ENCODE results near the gene BATF2.
"Not testable (repeated sequence)": the region's sequence is repeated elsewhere in the genome, so short reads cannot be mapped to it uniquely, and the experiment has no call there.

BATF2 gene

GRCh38 chr11:64996710-64997380 is at the start of gene BATF2:
BATF2 (minus strand) TSS chr11:64996971; CDS start chr11:64996914, 57 bp downstream.
- no peak for DNase-seq (ENCODE audit: extremely low read depth in 1 of 2, low read depth in 1 of 2)

- DNase-seq (ENCODE audit: extremely low read depth in 1 of 2, low read depth in 1 of 2), result no peak
Observed at GRCh38 chr11:65045728-65046127, 49.0 kb upstream of the BATF2 start.

- no peak for DNase-seq (ENCODE audit: extremely low read depth in 1 of 2, low read depth in 1 of 2)
Observed at GRCh38 chr11:65045061-65045460, 48.3 kb upstream of the BATF2 start.

DNA sequence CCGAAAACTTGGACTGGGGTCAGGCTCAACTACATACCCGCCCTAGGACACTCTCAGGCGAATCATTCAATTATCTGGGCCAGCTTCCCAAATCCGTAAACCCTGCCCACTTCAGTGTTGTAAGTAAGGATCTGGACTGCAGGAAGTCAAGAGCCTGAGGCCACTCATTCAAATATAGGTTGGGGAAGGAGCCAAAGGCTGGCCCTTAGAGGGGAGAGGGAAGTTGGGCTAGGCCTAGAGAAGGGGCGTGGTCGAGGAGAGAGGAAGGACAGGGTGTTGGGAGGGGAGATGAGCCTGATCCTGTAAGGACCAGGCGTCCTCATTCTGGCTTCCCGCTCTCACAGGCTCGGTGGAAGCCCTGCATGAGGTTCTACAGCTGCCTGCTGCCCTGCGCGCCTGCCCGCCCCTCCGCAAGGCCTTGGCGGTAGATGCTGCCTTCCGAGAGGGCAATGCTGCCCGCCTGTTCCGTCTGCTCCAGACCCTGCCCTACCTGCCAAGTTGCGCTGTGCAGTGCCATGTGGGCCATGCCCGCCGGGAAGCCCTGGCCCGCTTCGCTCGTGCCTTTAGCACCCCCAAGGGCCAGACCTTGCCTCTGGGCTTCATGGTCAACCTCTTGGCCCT is 47.2 kb upstream of the BATF2 start:
- DNase-seq (ENCODE audit: extremely low read depth in 1 of 2, low read depth in 1 of 2), result no peak

- no peak for DNase-seq (ENCODE audit: extremely low read depth in 1 of 2, low read depth in 1 of 2)
Observed at GRCh38 chr11:65042891-65043290, 46.1 kb upstream of the BATF2 start.

DNA sequence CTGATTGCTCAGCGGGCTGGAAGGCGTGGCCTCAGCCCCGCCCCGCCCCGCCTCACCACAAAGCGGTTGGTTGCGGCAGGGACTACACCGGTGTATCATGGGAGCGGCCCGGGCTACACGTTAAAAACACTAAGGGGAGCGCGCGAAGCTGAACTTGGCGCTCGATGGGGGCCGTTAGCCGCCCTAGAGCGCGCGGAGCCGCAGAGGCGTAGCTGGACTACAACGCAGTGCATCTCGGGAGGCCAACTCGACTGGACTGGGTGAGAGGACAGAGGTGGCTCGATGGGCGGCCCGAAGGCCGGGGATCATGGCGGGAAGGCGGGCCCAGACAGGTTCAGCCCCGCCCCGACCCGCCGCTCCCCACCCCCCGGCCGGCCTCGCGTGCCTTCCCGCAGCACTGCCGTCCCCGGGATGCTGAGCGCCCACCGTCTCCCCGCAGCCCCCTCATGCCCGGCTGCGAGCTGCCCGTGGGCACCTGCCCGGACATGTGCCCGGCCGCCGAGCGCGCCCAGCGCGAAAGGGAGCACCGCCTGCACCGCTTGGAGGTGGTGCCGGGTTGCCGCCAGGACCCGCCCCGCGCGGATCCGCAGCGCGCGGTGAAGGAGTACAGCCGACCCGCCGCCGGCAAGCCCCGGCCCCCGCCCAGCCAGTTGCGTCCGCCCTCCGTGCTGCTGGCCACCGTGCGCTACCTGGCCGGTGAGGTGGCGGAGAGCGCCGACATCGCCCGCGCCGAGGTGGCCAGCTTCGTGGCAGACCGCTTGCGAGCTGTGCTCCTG is 44.3 kb upstream of the BATF2 start, which contains the start of gene SAC3D1:
Gene SAC3D1 (plus strand): TSS at position 364 of the 776 bp plus-strand sequence. CDS start 83 bp downstream, at position 447.
- DNase-seq (ENCODE audit: extremely low read depth in 1 of 2, low read depth in 1 of 2), result peak; percentile 53 to 72

- DNase-seq (ENCODE audit: extremely low read depth in 1 of 2, low read depth in 1 of 2), result no peak
Observed at GRCh38 chr11:65040520-65040846, 43.7 kb upstream of the BATF2 start.

DNA sequence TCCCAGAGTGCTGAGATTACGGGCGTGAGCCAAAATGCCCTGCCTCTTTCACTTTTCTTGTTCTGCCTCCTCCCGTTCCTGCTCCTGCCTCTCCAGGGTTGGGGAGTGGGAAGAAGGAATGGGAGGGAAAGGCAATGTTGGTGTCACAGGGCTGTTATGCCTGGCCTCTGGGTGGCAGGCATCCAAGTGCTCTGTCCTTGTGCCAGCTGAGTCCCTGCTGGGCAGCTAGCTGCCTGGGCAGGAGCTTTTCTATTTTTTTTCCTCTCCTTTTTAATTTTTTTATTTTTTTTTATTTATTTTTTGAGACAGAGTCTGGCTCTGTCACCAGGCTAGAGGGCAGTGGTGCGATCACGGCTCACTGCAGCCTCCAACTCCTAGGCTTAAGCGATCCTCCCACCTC is 40.2 kb upstream of the BATF2 start:
- no peak for DNase-seq (ENCODE audit: extremely low read depth in 1 of 2, low read depth in 1 of 2)

GRCh38 chr11:65035579-65035978 is 38.8 kb upstream of the BATF2 start:
- no peak for DNase-seq (ENCODE audit: extremely low read depth in 1 of 2, low read depth in 1 of 2)

DNA sequence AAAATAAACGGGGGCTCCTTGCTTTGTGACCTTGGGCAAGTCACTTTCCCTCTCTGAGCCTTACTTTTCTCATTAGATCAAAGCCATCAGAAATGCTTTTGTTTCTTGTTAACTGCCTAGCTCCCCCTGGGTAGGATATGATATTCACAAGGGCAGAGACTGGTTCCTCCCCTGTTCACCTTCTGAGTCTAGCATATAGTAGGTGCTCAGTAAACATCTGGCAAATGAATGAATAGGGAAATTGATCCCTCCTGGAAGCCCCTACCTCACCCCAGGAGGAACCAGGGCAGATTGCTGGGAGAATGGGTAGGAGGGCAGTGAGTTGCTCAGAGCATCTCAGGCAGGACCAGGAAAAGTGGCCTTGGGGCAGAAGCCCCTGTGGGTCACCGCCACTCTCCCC is 37.7 kb upstream of the BATF2 start:
- DNase-seq (ENCODE audit: extremely low read depth in 1 of 2, low read depth in 1 of 2), result no peak

DNA sequence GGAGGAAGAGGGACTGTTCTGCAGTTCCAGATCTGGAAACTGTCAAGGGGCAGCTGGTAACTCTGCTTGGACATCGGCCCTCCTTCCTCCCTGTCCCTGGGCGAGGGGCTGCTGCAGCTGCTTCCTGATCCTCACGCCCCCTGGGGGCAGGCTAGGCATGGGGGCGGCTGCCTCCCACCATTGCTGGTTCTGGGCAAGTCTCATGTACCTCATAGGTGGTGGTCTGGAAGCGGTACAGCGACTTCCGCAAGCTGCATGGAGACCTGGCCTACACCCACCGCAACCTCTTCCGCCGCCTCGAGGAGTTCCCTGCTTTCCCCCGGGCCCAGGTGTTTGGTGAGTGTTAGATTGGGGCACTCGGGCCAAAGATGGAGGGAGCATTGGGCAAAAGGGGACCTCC is 35.4 kb upstream of the BATF2 start:
- no peak for DNase-seq (ENCODE audit: extremely low read depth in 1 of 2, low read depth in 1 of 2)

DNA sequence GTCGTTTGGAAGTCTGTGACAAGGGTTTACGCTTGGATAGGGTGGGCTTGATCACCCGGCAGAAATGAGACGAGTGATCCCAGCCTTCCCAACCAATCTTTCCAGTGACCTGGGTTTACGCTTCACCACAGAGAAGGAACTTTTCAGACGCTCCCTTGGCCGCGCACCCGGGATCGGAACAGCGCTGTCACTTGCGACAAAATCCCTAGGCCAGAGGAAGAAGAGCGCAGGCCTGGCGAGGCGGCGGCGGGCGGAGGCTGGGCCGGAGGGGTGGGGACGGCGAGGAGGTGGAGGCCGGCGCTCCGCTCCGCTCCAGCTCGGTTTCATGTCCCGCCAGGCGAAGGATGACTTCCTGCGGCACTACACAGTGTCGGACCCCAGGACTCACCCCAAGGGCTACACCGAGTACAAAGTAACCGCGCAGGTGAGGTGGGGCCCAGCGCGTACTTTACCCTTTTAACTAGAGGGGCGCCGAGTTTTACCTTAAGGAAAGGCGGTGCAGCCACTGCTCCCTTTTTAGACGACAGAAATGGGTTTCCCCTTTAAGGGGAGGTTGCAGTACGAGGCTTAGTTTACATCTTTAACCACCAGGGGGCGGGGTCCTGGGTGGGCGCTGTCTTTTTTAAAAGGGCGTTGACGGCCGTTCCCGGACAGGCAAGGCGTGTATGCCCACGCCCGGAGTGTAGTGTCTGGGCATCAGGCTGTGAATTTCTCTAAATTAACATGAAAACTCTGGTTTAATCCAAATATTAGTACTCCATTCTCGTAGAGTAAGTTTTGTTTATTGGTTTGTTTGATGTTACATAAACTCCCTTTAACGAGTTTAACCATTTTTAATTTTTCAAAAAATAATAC is 30.7 kb upstream of the BATF2 start, which contains the start of gene SNX15:
Gene SNX15 (plus strand): TSS at position 227 of the 855 bp plus-strand sequence. CDS start 99 bp downstream, at position 326.
- DNase-seq (ENCODE audit: extremely low read depth in 1 of 2, low read depth in 1 of 2), result peak; percentile 77

DNA sequence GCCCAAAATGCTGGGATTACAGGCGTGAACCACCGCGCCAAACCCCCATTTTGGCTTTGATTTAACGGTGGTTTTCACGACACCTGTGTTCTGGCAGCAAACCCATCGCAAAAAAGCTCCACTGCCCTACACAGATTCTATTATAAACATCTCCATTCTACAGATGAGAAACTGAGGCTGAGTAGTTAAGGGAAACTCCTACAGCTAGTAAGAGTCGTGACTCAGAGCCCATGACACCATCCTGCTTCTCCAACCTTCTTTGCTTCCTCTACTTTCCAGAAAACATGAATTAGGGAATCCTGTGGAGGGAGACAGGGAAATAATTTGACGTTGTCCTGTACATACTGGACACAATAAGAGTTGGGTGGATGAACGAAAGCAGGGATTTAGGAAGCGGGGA is 30.0 kb upstream of the BATF2 start:
- no peak for DNase-seq (ENCODE audit: extremely low read depth in 1 of 2, low read depth in 1 of 2)

GRCh38 chr11:65023502-65023901 is 26.7 kb upstream of the BATF2 start:
- not testable (repeated sequence) for DNase-seq (ENCODE audit: extremely low read depth in 1 of 2, low read depth in 1 of 2)

GRCh38 chr11:65021509-65021908 is 24.7 kb upstream of the BATF2 start:
- no peak for DNase-seq (ENCODE audit: extremely low read depth in 1 of 2, low read depth in 1 of 2)

DNA sequence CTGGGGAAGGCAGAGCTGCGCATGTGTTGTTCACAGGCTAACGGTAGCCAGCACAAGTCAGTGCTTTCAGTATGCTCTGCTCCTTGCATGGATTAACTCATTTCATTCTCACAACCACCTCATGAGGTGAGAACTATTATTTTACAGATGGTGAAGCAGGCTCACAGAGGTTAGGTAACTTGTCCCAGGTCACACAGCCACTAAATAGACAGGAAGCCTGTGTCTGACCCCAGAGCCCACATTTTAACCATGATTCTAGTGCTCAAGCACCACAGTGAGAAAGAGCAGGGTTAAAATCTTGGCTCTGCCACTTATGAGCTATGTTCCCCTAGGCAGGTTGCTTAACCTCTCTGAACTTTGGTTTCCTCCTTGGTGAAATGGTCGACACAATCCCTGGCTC is 24.2 kb upstream of the BATF2 start:
- no peak for DNase-seq (ENCODE audit: extremely low read depth in 1 of 2, low read depth in 1 of 2)

GRCh38 chr11:65019824-65020223 is 23.1 kb upstream of the BATF2 start:
- no peak for DNase-seq (ENCODE audit: extremely low read depth in 1 of 2, low read depth in 1 of 2)

DNA sequence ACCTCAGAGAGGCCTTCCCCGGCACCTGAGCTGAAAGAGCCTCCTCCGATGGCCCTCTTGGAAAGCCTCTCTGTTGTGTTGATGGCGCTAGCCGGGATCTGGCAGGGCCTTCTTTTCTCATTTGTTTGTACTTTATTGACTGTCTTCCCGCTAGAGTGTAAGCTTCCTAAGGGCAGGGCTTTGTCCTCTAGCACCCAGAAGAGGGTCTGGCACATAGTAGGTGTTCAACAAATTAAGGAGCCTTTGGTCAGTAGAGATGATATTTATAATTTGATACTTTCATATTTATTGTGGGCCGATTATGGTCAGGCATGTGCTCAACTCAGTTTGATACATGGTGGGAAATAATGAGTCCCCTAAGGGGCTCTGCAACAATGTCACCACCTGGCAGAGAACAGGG is 21.2 kb upstream of the BATF2 start:
- no peak for DNase-seq (ENCODE audit: extremely low read depth in 1 of 2, low read depth in 1 of 2)

DNA sequence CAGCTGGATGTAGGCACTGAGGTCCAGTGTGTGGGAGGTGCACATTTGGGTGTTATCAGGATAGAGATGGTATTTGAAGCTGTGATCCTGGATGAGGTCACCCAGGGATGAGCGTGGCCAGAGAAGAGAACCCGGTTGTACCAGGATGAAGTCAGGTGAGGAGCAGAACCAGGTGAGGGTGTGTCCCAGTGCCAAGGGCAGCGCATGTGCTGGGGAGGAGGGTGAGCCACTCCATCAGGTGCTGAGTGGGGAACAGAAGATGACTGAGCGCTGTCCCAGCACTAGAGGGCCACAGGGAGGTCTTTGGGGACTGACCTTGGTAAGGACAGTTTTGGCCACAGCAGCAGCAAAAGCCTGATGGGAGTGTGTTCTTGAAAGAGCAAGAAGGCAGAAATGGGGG is 19.9 kb upstream of the BATF2 start:
- no peak for DNase-seq (ENCODE audit: extremely low read depth in 1 of 2, low read depth in 1 of 2)

- no peak for DNase-seq (ENCODE audit: extremely low read depth in 1 of 2, low read depth in 1 of 2)
Observed at GRCh38 chr11:65014726-65015227, 18.0 kb upstream of the BATF2 start.

Measured in activated CD8-positive, alpha-beta memory T cell treated with anti-CD3 and anti-CD28 coated beads for 1 hour (primary cell).